GM06990 (cell line): ENCODE data around the gene TMEM236.

ENCODE experiments used
- DNase-seq: peaks from one replicate; pipeline ENCODE4 v3.0.0-alpha.2; 2011; ENCODE audit not compliant: insufficient read length; ENCODE audit errors: extremely low read depth
- H3K27me3 ChIP-seq: replicated peaks from 2 replicates; pipeline ENCODE4 v1.6.0; 2011; ENCODE audit warnings: low read length; ENCODE audit not compliant: control insufficient read depth, insufficient read depth
- H3K36me3 ChIP-seq: 2 replicates; pipeline ENCODE4 v1.5.1; 2011; ENCODE audit warnings: low read length; ENCODE audit not compliant: control insufficient read depth, insufficient read depth
- H3K4me3 ChIP-seq: replicated peaks from 2 replicates; pipeline ENCODE4 v1.5.1; 2011; ENCODE audit warnings: low read depth, mild to moderate bottlenecking, control low read depth, low read length
- CTCF ChIP-seq: IDR thresholded peaks from 2 replicates; pipeline ENCODE4 v1.5.1; 2011; ENCODE audit warnings: low read length, control low read depth, mild to moderate bottlenecking, inconsistent platforms; ENCODE audit not compliant: insufficient read depth, poor library complexity, severe bottlenecking

TMEM236 gene

GRCh38 chr10:17788646-17789045 lies 36.6 kb downstream of the TMEM236 start:
- Histone ChIP-seq H3K27me3 (no peaks in the 10 kb centered on the region), H3K4me3 (no peak overlapping the region), H3K36me3 (no peaks in the 10 kb centered on the region)
- no peak for DNase-seq
- TF ChIP-seq CTCF = no peak

GRCh38 chr10:17789396-17789795 lies 37.4 kb downstream of the TMEM236 start:
- Histone ChIP-seq H3K4me3 (no peak overlapping the region), H3K36me3 (no peaks in the 10 kb centered on the region), H3K27me3 (no peaks in the 10 kb centered on the region)
- no peak for TF ChIP-seq CTCF
- DNase-seq = no peak

- TF ChIP-seq CTCF = no peak
- Histone ChIP-seq H3K27me3 (no peaks in the 10 kb centered on the region), H3K36me3 (no peaks in the 10 kb centered on the region), H3K4me3 (no peak overlapping the region)
- no peak for DNase-seq
These were observed 38.6 kb downstream of the TMEM236 start for GRCh38 chr10:17790651-17791050.

- no peaks in the 10 kb centered on the region for H3K27me3 ChIP-seq
- no peaks in the 10 kb centered on the region for H3K36me3 ChIP-seq
- no peak for TF ChIP-seq CTCF
- no peak for DNase-seq
- no peak overlapping the region for H3K4me3 ChIP-seq
These were observed 41.0 kb downstream of the TMEM236 start for GRCh38 chr10:17792991-17793390.

GRCh38 chr10:17793823-17794644 lies 42.0 kb downstream of the TMEM236 start:
- Histone ChIP-seq H3K27me3 (no peaks in the 10 kb centered on the region), H3K36me3 (no peaks in the 10 kb centered on the region), H3K4me3 (no peak overlapping the region)
- DNase-seq = no peak
- TF ChIP-seq CTCF = no peak
